Right lobe of liver (tissue), 4 donors: ENCODE measurements around the gene RHOU.

ENCODE experiments used
- CTCF ChIP-seq, 4 donors: fragments of 200-600 bp in 3 of 4; fragments of 450-650 bp in 1 of 4; IDR thresholded peaks; one replicate each; pipeline versions ENCODE4 v1.5.1 to v1.8.0; 2016 to 2022; ENCODE audit warnings: antibody characterized with exemption in 4 of 4, mild to moderate bottlenecking in 2 of 4
- POLR2A ChIP-seq: fragments of 450-650 bp; IDR thresholded peaks from one replicate; pipeline ENCODE4 v1.6.1; 2017; ENCODE audit warnings: antibody characterized with exemption, mild to moderate bottlenecking
- donor health status: DM: no; HTN: no; CAD: no.
- donor health status: DM: no; HTN: no; CAD: no.
- donor health status: DM: no; HTN: yes; CAD: no.

GRCh38 chr1:228783418-228784040 is 48.2 kb downstream of the RHOU start:
- TF ChIP-seq CTCF (IDR thresholded peaks at IDR 0.05) (no peak), POLR2A (no peak)
